ENCODE data around the gene TMEM229A. TPM values are rescaled to one million over a fixed set of nuclear protein-coding genes. Genes with fewer than 3 reads are reported as not detected.

TMEM229A gene
- total and polyA plus RNA-seq, 10 of the 15 experiments (the other 5 are each of a cell fraction or from before 2014, with no cell fraction given): not detected

GRCh38 chr7:124056234-124056633, 23.4 kb upstream of the TMEM229A start:
- Histone ChIP-seq H2AFZ (ENCODE audit: control insufficient read depth, low read depth, low read length) (no peak overlapping the region), H3K27me3 (replicated peaks in 1 of 2; ENCODE audit: control insufficient read depth in 2 of 2, insufficient read depth in 2 of 2, low read length in 1 of 2) (no peaks in the 10 kb centered on the region), H3K9ac (ENCODE audit: control insufficient read depth, insufficient read depth, low read length) (no peak overlapping the region), H3K27ac (ENCODE audit: control insufficient read depth, insufficient read depth) (no peak overlapping the region), H4K20me1 (ENCODE audit: control insufficient read depth, insufficient read depth) (no peaks in the 10 kb centered on the region), H3K4me2 (ENCODE audit: control insufficient read depth, insufficient read depth) (no peak overlapping the region), H3K9me3 (replicated peaks; ENCODE audit: control insufficient read depth, insufficient read depth, low read length) (no peaks in the 10 kb centered on the region), H3K79me2 (ENCODE audit: control insufficient read depth, insufficient read depth, low read length) (no peaks in the 10 kb centered on the region), H3K4me1 (ENCODE audit: control insufficient read depth, insufficient read depth, low read length) (no peaks in the 10 kb centered on the region), H3K36me3 (ENCODE audit: control insufficient read depth in 2 of 2, insufficient read depth in 2 of 2, low read length in 1 of 2) (no peaks in the 10 kb centered on the region), H3K4me3 (no peak overlapping the region)
- ATAC-seq: no peak
- 75% methylated on average over 1 of the region's 1 CpG for WGBS (ENCODE audit: insufficient coverage, insufficient replicate concordance, low lambda C conversion rate, missing lambda C conversion rate)
- ChIA-PET CTCF (no interaction called here), RAD21 (ENCODE audit: unreplicated experiment) (no interaction called here), POLR2A (no interaction called here), SMC1A (ENCODE audit: uncharacterized antibody, unreplicated experiment) (no interaction called here)
- no peak for FAIRE-seq
- no peak for DNase-seq (ENCODE audit: low read depth, low spot score)
- BruUV-seq (replicated peaks): no TSS peak
- in situ Hi-C loops (cut with MboI): no loop called here
- TF ChIP-seq STAT1 (conservative IDR thresholded peaks at IDR 0.05) (no peak), ZBED1 (IDR thresholded peaks at IDR 0.05; ENCODE audit: borderline replicate concordance) (no peak), MYC (IDR thresholded peaks at IDR 0.05; ENCODE audit: insufficient read depth, insufficient read length, insufficient replicate concordance, low read length, severe bottlenecking) (no peak), ZSCAN29 (IDR thresholded peaks at IDR 0.05) (no peak), CBFB (IDR thresholded peaks at IDR 0.05; ENCODE audit: low read depth) (no peak), CBX3 (IDR thresholded peaks at IDR 0.05; ENCODE audit: borderline replicate concordance, low read depth) (no peak), ZBTB11 (CRISPR knock-in tag; IDR thresholded peaks at IDR 0.05) (no peak), NFXL1 (IDR thresholded peaks at IDR 0.05; ENCODE audit: borderline replicate concordance) (no peak), SREBF1 (IDR thresholded peaks at IDR 0.05; ENCODE audit: low read length) (no peak), SREBF2 (IDR thresholded peaks at IDR 0.05; ENCODE audit: low read length) (no peak), SMAD1 (IDR thresholded peaks at IDR 0.05; ENCODE audit: low read depth, partially characterized antibody) (no peak), SKIL (IDR thresholded peaks at IDR 0.05; ENCODE audit: low read depth, poor library complexity, severe bottlenecking) (no peak), HDAC6 (IDR thresholded peaks at IDR 0.05; ENCODE audit: unreplicated experiment) (no peak), NFYA (IDR thresholded peaks at IDR 0.05; ENCODE audit: borderline replicate concordance, low read depth, low read length) (no peak)
- TF ChIP-seq, protein P1, sequence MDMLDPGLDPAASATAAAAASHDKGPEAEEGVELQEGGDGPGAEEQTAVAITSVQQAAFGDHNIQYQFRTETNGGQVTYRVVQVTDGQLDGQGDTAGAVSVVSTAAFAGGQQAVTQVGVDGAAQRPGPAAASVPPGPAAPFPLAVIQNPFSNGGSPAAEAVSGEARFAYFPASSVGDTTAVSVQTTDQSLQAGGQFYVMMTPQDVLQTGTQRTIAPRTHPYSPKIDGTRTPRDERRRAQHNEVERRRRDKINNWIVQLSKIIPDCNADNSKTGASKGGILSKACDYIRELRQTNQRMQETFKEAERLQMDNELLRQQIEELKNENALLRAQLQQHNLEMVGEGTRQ (IDR thresholded peaks at IDR 0.05; ENCODE audit: borderline replicate concordance, low read depth, low read length): no peak
- TF ChIP-seq, protein P2, sequence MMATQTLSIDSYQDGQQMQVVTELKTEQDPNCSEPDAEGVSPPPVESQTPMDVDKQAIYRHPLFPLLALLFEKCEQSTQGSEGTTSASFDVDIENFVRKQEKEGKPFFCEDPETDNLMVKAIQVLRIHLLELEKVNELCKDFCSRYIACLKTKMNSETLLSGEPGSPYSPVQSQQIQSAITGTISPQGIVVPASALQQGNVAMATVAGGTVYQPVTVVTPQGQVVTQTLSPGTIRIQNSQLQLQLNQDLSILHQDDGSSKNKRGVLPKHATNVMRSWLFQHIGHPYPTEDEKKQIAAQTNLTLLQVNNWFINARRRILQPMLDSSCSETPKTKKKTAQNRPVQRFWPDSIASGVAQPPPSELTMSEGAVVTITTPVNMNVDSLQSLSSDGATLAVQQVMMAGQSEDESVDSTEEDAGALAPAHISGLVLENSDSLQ (IDR thresholded peaks at IDR 0.05): no peak
- intact Hi-C loops (cut with micrococcal nuclease; ENCODE audit: unreplicated experiment): no loop called here
